ENCODE results near the gene BGN. TPM values are rescaled to one million over a fixed set of nuclear protein-coding genes. Genes with fewer than 3 reads are reported as not detected.

The BGN gene
- total RNA-seq, 1 donor from 2014 or later = 0.98 TPM

GRCh38 chrX:153456704-153457103, 38.1 kb upstream of the BGN start:
- Mint-ChIP-seq H3K27ac (no peak overlapping the region), H3K4me3 (ENCODE audit: low read depth) (no peak overlapping the region), H3K9me3 (ENCODE audit: low read depth) (peaks cover 6% of the 10 kb centered on the region), H3K4me1 (ENCODE audit: low read depth) (no peaks in the 10 kb centered on the region), H3K36me3 (ENCODE audit: insufficient read depth) (peaks cover 9% of the 10 kb centered on the region), H3K27me3 (no peaks in the 10 kb centered on the region)
- DNase-seq (ENCODE audit: low spot score, unreplicated experiment) = no peak
- TF ChIP-seq CTCF (IDR thresholded peaks at IDR 0.05; ENCODE audit: unreplicated experiment) = no peak

- peaks cover 6% of the 10 kb centered on the region for H3K9me3 Mint-ChIP-seq (ENCODE audit: low read depth)
- H3K4me3 Mint-ChIP-seq (ENCODE audit: low read depth) = no peak overlapping the region
- TF ChIP-seq CTCF (IDR thresholded peaks at IDR 0.05; ENCODE audit: unreplicated experiment) = no peak
Measured at GRCh38 chrX:153457136-153457825, 37.5 kb upstream of the BGN start.

GRCh38 chrX:153457827-153458466, 36.8 kb upstream of the BGN start:
- Mint-ChIP-seq H3K4me3 (ENCODE audit: low read depth) (no peak overlapping the region), H3K9me3 (ENCODE audit: low read depth) (peaks cover 6% of the 10 kb centered on the region), H3K27ac (no peak overlapping the region), H3K4me1 (ENCODE audit: low read depth) (no peaks in the 10 kb centered on the region), H3K27me3 (no peaks in the 10 kb centered on the region), H3K36me3 (ENCODE audit: insufficient read depth) (peaks cover 9% of the 10 kb centered on the region)
- no peak for DNase-seq (ENCODE audit: low spot score, unreplicated experiment)
- TF ChIP-seq CTCF (IDR thresholded peaks at IDR 0.05; ENCODE audit: unreplicated experiment) = no peak

More at GRCh38 chrX:153457136-153457825, 37.5 kb upstream of the BGN start:
- H3K27me3 Mint-ChIP-seq = no peaks in the 10 kb centered on the region
- DNase-seq (ENCODE audit: low spot score, unreplicated experiment) = no peak
- H3K4me1 Mint-ChIP-seq (ENCODE audit: low read depth) = no peaks in the 10 kb centered on the region
- peaks cover 9% of the 10 kb centered on the region for H3K36me3 Mint-ChIP-seq (ENCODE audit: insufficient read depth)
- H3K27ac Mint-ChIP-seq = no peak overlapping the region

GRCh38 chrX:153458476-153458875, 36.3 kb upstream of the BGN start:
- peaks cover 6% of the 10 kb centered on the region for H3K9me3 Mint-ChIP-seq (ENCODE audit: low read depth)
- H3K36me3 Mint-ChIP-seq (ENCODE audit: insufficient read depth) = peaks cover 9% of the 10 kb centered on the region
- DNase-seq (ENCODE audit: low spot score, unreplicated experiment) = no peak
- no peaks in the 10 kb centered on the region for H3K27me3 Mint-ChIP-seq
- H3K4me3 Mint-ChIP-seq (ENCODE audit: low read depth) = no peak overlapping the region
- no peak for TF ChIP-seq CTCF (IDR thresholded peaks at IDR 0.05; ENCODE audit: unreplicated experiment)
- no peak overlapping the region for H3K27ac Mint-ChIP-seq
- H3K4me1 Mint-ChIP-seq (ENCODE audit: low read depth) = no peaks in the 10 kb centered on the region

GRCh38 chrX:153459986-153460385, 34.8 kb upstream of the BGN start:
- peaks cover 10% of the 10 kb centered on the region for H3K36me3 Mint-ChIP-seq (ENCODE audit: insufficient read depth)
- no peak for DNase-seq (ENCODE audit: low spot score, unreplicated experiment)
- no peaks in the 10 kb centered on the region for H3K27me3 Mint-ChIP-seq
- H3K4me1 Mint-ChIP-seq (ENCODE audit: low read depth) = no peaks in the 10 kb centered on the region
- H3K4me3 Mint-ChIP-seq (ENCODE audit: low read depth) = no peak overlapping the region
- H3K9me3 Mint-ChIP-seq (ENCODE audit: low read depth) = peaks cover 9% of the 10 kb centered on the region
- peak overlapping the region; percentile 56 for H3K27ac Mint-ChIP-seq
- no peak for TF ChIP-seq CTCF (IDR thresholded peaks at IDR 0.05; ENCODE audit: unreplicated experiment)

All from progenitor cell of endocrine pancreas (in vitro differentiated cells).